Endothelial cell of umbilical vein (primary cell): ENCODE data around the gene CHRNA9. TPM values are rescaled to one million over a fixed set of nuclear protein-coding genes. Genes with fewer than 3 reads are reported as not detected.

Source experiments
- BruUV-seq: library from RNA; stranded (reverse); fragments of 400-500 nt; replicated peaks from 2 replicates; lab custom pipeline; 2021; lab: Mats Ljungman, UMichigan
- CTCF ChIA-PET: fragments of 300-600, 350-600 bp; sonication (Branson Sonifier 250); formaldehyde crosslinking; loops from one replicate; lab custom pipeline; 2021; ENCODE audit warnings: antibody characterized with exemption, inconsistent platforms; lab: Charles Lee
- POLR2A ChIA-PET: fragments of 300-600, 350-600 bp; sonication (Branson Sonifier 250); formaldehyde crosslinking; loops from one replicate; lab custom pipeline; 2021; ENCODE audit warnings: antibody characterized with exemption, inconsistent platforms; lab: Charles Lee
- DNase-seq: peaks from one replicate; pipeline ENCODE4 v3.0.0-alpha.2; 2011; ENCODE audit warnings: low read depth, low spot score
- FAIRE-seq: peaks from 2 replicates; lab custom pipeline; 2011; peaks lifted over from hg19 to GRCh38; lab: Jason Lieb, UNC
- H2AFZ ChIP-seq: 2 replicates; pipeline ENCODE4 v1.6.0; 2012; ENCODE audit warnings: low read depth, low read length, control low read depth, inconsistent platforms
- H3K27ac ChIP-seq: 2 replicates; pipeline ENCODE4 v1.5.1; 2011; ENCODE audit warnings: low read depth, mild to moderate bottlenecking, control low read depth, low read length, moderate library complexity; ENCODE audit not compliant: insufficient read depth
- H3K27me3 ChIP-seq, 2 experiments: 2 replicates each; pipeline versions ENCODE4 v1.6.0 to v1.6.1; 2011; ENCODE audit warnings: low read length in 2 of 2, mixed read lengths in 1 of 2; ENCODE audit not compliant: control insufficient read depth in 2 of 2, insufficient read depth in 2 of 2
- H3K36me3 ChIP-seq, 2 experiments: 2 replicates in 1 of 2; 3 replicates in 1 of 2; pipeline ENCODE4 v1.5.1; 2011; ENCODE audit warnings: low read length in 2 of 2, mild to moderate bottlenecking in 1 of 2, moderate library complexity in 1 of 2; ENCODE audit not compliant: control insufficient read depth in 2 of 2, insufficient read depth in 2 of 2; ENCODE audit errors: extremely low read depth in 1 of 2
- H3K4me1 ChIP-seq: 3 replicates; pipeline ENCODE4 v1.5.1; 2011; ENCODE audit warnings: mild to moderate bottlenecking, low read length; ENCODE audit not compliant: control insufficient read depth, insufficient read depth; ENCODE audit errors: extremely low read depth
- H3K4me2 ChIP-seq: 2 replicates; pipeline ENCODE4 v1.6.1; 2011; ENCODE audit warnings: low read length, control low read depth, mixed read lengths; ENCODE audit not compliant: insufficient read depth
- H3K4me3 ChIP-seq, 3 experiments: fragments of 200-600 bp in 1 of 3; sonication (generic), shearing (Covaris generic) in 1 of 3; replicated peaks in 1 of 3; 2 replicates each; pipeline ENCODE4 v1.5.1; 2011 to 2016; ENCODE audit warnings: control low read depth in 3 of 3, low read length in 3 of 3, mild to moderate bottlenecking in 2 of 3, inconsistent platforms in 1 of 3, low read depth in 1 of 3, moderate library complexity in 1 of 3; ENCODE audit not compliant: insufficient read depth in 1 of 3
- H3K79me2 ChIP-seq: 2 replicates; pipeline ENCODE4 v1.6.0; 2012; ENCODE audit warnings: low read length, inconsistent platforms; ENCODE audit not compliant: control insufficient read depth, insufficient read depth
- H3K9ac ChIP-seq: replicated peaks from 2 replicates; pipeline ENCODE3; 2011; ENCODE audit warnings: low read length, control low read depth; ENCODE audit not compliant: insufficient read depth; ENCODE audit errors: extremely low read depth
- H3K9me1 ChIP-seq: replicated peaks from 3 replicates; pipeline ENCODE4 v1.6.0; 2011; ENCODE audit warnings: mild to moderate bottlenecking, low read length; ENCODE audit not compliant: control insufficient read depth, insufficient read depth; ENCODE audit errors: extremely low read depth
- H3K9me3 ChIP-seq: replicated peaks from 2 replicates; pipeline ENCODE4 v1.5.1; 2012; ENCODE audit warnings: low read length, inconsistent platforms; ENCODE audit not compliant: control insufficient read depth, insufficient read depth
- H4K20me1 ChIP-seq: replicated peaks from 2 replicates; pipeline ENCODE3; 2011; ENCODE audit warnings: mild to moderate bottlenecking, low read length; ENCODE audit not compliant: control insufficient read depth, insufficient read depth; ENCODE audit errors: extremely low read depth
- CTCF ChIP-seq, 2 donors: IDR thresholded peaks; 1 replicate in 1 of 2; 2 replicates in 1 of 2; pipeline ENCODE4 v1.5.1; 2011; ENCODE audit warnings: low read length in 2 of 2, mild to moderate bottlenecking in 2 of 2, moderate library complexity in 2 of 2, control low read depth in 1 of 2, inconsistent platforms in 1 of 2, low read depth in 1 of 2; ENCODE audit not compliant: insufficient read depth in 1 of 2; ENCODE audit errors: extremely low read depth in 1 of 2
- EZH2 ChIP-seq: IDR thresholded peaks from 2 replicates; pipeline ENCODE4 v1.6.1; 2012; ENCODE audit warnings: borderline replicate concordance, low read depth, mild to moderate bottlenecking, moderate library complexity, low read length, inconsistent platforms; ENCODE audit not compliant: severe bottlenecking
- FOS ChIP-seq: IDR thresholded peaks from 2 replicates; pipeline ENCODE4 v1.6.1; 2011; ENCODE audit warnings: mild to moderate bottlenecking, low read length, moderate library complexity, borderline replicate concordance; ENCODE audit not compliant: insufficient read depth
- GATA2 ChIP-seq: IDR thresholded peaks from 2 replicates; pipeline ENCODE4 v1.7.0; 2011; ENCODE audit warnings: low read depth, mild to moderate bottlenecking, moderate library complexity, mixed read lengths, low read length; ENCODE audit not compliant: insufficient read length, insufficient read depth
- JUN ChIP-seq: IDR thresholded peaks from 2 replicates; pipeline ENCODE4 v1.6.1; 2011; ENCODE audit warnings: borderline replicate concordance, low read depth; ENCODE audit not compliant: insufficient read length, insufficient read depth
- MAX ChIP-seq: IDR thresholded peaks from 2 replicates; pipeline ENCODE4 v1.6.1; 2011; ENCODE audit not compliant: insufficient read depth, insufficient read length
- MYC ChIP-seq: IDR thresholded peaks from one replicate; pipeline ENCODE4 v1.6.1; 2011; ENCODE audit warnings: mild to moderate bottlenecking, low read depth, low read length
- POLR2A ChIP-seq: IDR thresholded peaks from 2 replicates; pipeline ENCODE4 v1.6.1; 2012; ENCODE audit warnings: low read depth, mild to moderate bottlenecking, control low read depth, low read length
- POLR2AphosphoS5 ChIP-seq: IDR thresholded peaks from 2 replicates; pipeline ENCODE4 v1.6.1; 2012; ENCODE audit warnings: low read depth, mild to moderate bottlenecking, control low read depth, low read length, moderate library complexity; ENCODE audit not compliant: insufficient read depth
- dilution Hi-C: fragments of 300-500 bp; cut with MboI; formaldehyde crosslinking; loops from one replicate; pipeline ENCODE4 v1.15.0; 2019; ENCODE audit warnings: low sequenced_read_pairs; ENCODE audit not compliant: extremely low pct_ligation_motif_present
- intact Hi-C: fragments of 100-400 bp; cut with micrococcal nuclease; formaldehyde crosslinking; loops from one replicate; pipeline ENCODE4 v1.10.0; 2022
- polyA plus RNA-seq, 4 experiments: library from polyadenylated mRNA; depleted of rRNA in 3 of 4; stranded (reverse) in 3 of 4; unstranded in 1 of 4; fragments of >200 nt; gene quantifications; 2 replicates each; pipeline versions ENCODE4 v1.2.1 to v1.2.3, GENCODE V29; 2011 to 2012; ENCODE audit warnings: missing spikeins in 1 of 4
- total RNA-seq: library from RNA; stranded (reverse); gene quantifications from 2 replicates; pipeline ENCODE4 v1.2.3, GENCODE V29; 2021

The CHRNA9 gene
- total and polyA plus RNA-seq, 2 donors (not counting 3 experiments of a cell fraction or from before 2014, with no cell fraction given): not detected

- intact Hi-C loops: no loop called here
- DNase-seq: peak; percentile 47
- dilution Hi-C loops: no loop called here
- Histone ChIP-seq H3K9me3 (no peaks in the 10 kb centered on the region), H3K9me1 (no peaks in the 10 kb centered on the region), H3K4me2 (no peak overlapping the region), H3K27me3 (peaks cover 5 to 9% of the 10 kb centered on the region in 2 experiments), H2AFZ (no peak overlapping the region), H3K79me2 (no peaks in the 10 kb centered on the region), H3K4me3 (no peak overlapping the region), H3K36me3 (no peaks in the 10 kb centered on the region), H3K9ac (no peak overlapping the region), H3K27ac (no peak overlapping the region), H4K20me1 (no peaks in the 10 kb centered on the region), H3K4me1 (no peaks in the 10 kb centered on the region)
- TF ChIP-seq JUN (no peak), GATA2 (no peak), POLR2AphosphoS5 (no peak), FOS (no peak), MAX (no peak), POLR2A (no peak), CTCF (IDR thresholded peaks at IDR 0.05; ENCODE audit: extremely low read depth in 1 of 2, insufficient read depth in 1 of 2, low read depth in 1 of 2, low read length in 2 of 2) (no peak), EZH2 (no peak), MYC (no peak)
- no TSS peak for BruUV-seq
- no peak for FAIRE-seq
- ChIA-PET CTCF (no interaction called here), POLR2A (no interaction called here)
Measured at GRCh38 chr4:40330536-40330935, 4.6 kb upstream of the CHRNA9 start.
